ENCODE results near the gene SPACA7.
"Not testable (repeated sequence)": the region's sequence is repeated elsewhere in the genome, so short reads cannot be mapped to it uniquely, and the experiment has no call there.

The SPACA7 gene

DNA sequence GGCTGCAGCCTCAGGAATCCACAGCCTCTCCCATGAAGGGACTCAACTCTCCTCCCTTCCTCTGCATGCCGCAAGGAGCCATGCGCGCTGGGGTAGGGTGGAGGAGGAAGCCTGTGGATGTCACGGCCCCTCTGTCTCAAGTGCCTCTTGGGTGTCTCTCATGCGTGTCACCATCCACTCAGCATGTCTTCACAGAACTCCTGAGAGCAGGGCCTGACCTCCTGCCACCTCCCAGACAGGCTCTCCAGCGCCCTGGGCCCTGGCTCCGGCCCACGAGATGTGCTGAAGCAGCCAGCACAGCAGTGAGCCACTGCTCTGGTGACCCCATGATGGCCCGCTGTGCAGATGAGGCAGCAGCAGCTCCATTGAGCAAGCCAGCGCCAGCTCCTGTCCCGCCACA lies 25.9 kb upstream of the SPACA7 start:
- no peak for DNase-seq (ENCODE audit: low spot score)

DNA sequence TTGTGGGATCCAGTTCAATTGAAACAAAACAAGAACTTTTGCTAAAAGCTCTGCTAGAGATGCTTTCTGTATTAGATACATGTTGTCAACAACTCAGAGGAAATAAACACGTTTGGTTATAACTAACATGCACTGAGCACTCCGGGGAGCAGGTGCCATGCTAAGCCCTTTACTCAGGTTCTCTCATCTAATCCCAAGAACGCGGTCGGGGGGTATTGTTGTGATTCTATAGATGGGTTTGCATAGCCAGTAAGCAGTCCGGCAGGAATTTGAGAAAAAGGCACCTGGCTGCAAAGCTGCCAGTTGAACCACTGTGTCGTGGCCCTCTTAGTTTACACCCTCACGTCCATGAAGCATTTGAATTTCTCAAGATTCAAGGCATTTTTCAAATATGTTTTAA lies 24.3 kb upstream of the SPACA7 start:
- no peak for DNase-seq (ENCODE audit: low spot score)

DNA sequence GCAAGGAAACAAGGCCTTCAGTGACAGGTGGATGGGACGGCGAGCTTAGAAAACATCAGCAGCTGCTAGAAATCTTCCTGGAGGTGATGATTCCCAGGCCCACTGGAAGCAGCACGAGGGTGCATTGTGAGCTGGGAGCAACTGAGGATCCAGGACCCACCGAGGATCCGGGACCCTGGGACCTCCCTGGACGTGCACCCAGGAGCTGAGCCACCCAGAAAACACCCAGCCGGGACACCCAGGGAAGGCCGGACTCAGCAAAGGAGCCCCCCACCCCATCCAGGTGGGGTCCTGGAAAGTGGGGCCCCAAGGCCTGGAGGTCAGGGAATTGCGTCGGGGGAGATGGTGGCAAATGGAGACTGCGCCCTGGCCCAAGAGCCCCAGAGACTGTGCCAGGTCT lies 22.3 kb upstream of the SPACA7 start:
- DNase-seq (ENCODE audit: low spot score), result no peak

DNA sequence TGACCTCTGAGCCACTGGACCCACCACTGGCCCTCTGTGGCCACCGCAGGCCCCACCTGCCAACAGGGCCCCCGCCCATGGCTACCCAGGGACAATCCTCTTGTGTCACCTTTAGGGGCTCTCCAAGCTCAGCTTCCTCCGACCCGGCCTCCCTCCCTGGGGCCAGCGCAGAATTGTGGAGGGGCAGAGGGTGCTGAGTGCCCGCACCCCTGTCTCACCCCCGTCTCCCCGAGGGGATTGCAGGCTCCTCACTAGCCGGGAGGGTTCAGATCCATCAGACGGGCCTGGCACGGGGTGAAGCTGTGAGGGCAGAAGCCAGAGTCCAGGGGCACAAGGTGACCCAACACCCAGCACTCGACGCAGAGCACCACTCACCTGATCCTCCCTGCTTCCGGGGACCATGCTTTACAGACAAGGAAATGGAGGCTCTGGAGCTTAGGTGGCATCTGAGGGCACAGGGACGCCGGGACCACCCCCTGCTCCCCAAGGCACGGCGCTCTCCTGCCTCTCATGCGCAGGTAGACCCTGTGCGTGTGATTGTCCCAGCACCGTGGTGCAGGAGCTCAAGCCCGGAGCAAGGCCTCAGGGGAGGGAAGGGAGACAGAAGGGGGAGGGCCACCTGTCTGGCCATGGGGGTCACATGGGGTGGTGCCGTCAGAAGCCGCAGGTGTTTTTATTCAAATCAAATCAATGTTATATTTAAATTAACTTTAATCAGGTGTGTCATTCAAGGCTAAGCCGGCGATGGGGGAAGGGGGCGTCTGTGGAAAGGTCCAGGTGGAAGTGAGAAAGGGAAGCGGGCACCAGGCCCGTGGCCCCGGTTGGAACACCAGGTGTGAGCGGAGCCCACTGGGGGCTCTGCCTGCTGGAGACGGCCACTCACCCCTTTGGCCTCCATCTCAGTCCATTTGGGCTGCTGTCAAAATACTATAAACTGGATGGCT lies 21.6 kb upstream of the SPACA7 start:
- DNase-seq (ENCODE audit: low spot score), result no peak

DNA sequence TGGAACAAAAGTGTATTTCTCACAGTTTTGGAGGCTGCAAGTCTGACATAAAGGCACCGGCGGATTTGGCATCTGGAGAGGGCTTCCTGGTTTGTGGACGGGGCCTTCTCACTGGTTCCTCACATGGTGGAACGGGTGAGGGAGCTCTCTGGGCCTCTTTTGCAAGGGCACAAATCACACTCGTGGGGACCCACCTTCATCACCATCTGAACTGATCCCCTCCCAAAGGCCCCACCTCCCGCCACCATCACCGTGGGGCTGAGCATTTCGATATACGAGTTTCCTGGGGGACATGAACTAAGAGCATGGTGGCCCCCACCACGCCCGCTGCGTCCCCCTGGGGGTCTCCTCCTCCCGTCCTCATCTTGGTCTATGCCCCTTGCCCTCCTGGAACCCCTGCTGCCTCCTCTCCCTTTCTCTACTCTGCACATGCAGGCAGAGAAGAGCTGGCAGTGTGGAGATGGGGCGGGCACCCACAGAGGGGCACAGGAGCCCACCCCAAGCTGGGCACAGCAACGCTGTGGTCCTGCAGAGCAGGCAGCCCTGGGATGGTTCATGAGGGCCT lies 20.8 kb upstream of the SPACA7 start:
- DNase-seq (ENCODE audit: low spot score), result no peak

DNA sequence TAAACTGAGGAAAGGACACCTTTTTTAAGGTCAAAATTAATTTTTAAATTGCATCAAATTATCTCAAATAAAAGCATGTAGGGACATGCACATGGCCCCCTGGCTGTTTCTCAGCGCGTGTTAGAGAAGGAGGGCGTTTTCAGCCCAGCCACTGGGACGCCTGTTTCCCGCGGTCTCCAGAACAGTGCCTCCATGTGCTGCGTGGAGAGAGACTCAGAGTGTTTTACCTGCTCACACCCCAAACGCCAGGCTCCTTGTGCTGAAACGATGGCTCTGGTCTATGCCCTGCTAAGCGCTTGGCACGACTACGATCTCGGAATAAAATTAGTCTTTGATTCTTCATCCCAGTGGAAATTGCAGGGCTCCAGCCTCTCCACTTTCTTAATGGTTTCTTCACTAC lies 20.0 kb upstream of the SPACA7 start:
- no peak for DNase-seq (ENCODE audit: low spot score)

DNA sequence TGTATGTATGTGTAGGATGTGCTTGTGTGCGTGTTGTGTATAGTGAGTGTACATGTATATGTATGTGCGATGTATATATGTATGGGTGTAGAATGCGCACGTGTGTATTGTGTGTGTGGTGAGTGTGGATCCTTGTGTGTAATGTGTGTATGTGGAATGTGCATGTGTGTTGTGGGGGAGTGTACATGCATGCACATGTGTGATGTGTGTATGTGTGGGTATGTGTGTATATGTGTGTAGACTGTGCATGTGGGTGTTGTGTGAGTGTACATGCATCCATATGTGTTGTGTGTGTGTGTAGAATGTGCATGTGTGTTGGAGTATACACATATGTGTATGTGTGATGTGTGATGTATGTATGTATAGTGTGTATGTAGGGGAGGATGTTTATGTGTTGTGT lies 18.0 kb upstream of the SPACA7 start:
- DNase-seq (ENCODE audit: low spot score), result no peak

DNA sequence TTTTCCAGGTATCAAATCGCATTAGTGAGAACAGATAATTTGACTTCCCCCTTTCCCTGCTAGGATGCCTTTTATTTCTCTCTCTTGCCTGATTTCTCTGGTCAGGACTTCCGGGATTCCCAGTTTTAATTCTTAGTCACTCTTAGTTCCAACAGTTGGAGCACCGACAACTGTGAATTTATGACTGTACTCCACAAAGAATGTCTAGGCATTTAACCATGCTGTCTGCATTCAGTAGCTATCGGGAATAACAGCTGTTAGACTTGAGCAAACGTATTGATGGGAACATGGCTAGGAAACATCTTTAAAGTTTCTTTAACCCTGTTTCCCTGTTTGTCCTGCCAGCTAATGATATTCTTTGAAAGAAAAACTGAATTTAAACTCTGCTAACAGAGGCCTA lies 14.1 kb upstream of the SPACA7 start:
- DNase-seq (ENCODE audit: low spot score), result no peak

DNA sequence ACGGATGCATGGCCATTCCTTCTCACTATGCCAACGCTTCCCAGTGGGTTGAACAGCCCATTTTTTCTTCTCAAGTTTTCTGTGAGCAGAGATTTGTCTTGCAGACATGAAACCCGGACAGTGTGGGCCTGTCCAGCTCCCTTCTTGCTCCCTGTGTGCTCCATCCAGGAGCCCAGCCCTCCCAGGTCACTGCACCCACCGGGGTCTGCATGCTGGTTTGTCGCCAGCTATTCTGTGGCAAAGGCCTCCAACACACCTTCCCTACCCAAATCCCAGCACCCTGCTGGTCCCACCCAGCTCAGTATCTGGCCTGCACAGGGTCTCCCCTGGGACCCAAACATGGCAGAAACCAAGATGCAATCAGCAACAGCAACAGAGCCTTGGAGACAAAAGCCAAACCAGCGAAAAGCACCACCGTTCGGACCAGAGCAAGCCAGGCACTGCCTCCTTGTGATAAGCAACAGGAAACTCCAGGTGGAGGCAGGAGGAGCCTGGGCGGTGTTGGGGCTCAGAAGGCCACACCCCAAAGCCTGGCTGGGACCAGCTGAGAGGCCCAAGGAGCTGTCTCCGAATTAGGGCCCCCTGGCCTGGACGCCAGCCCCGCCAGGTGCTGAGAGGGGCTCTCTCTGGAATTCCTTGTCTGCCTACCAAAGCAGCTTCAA lies 12.2 kb upstream of the SPACA7 start:
- no peak for DNase-seq (ENCODE audit: low spot score)

DNA sequence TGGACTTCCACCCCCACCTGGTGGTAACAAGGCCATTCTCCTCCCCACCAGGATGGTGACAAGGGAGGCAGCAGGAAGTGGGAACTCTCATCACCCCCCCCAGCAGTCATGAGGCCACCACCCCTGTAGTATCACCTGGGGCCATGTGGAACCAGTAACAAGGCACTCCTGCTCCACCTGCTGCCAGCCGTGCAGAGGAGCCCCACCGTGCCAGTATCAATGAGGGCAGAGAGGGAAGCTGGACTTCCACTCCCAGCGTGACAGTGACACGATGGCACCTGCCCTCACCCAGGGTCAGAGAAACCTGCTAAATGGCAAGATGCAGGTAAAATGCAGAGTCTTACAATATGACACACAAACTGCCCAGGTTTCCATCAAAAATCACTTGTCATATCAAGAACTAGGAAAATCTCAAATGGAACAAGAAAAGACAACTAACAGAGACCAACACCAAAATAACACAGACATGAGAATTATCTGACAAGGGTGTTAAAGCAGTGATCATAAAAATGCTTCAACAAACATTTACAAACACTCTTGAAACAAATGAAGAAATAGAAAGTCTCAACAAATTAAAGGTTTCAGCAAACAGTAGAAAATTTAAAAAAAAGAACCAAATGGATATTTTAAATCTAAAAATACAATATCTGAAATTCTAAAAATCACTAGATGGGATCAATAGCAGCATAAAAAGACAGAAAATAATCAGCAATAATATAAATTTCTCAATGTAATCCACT lies 9.1 kb upstream of the SPACA7 start:
- DNase-seq (ENCODE audit: low spot score), result no peak

DNA sequence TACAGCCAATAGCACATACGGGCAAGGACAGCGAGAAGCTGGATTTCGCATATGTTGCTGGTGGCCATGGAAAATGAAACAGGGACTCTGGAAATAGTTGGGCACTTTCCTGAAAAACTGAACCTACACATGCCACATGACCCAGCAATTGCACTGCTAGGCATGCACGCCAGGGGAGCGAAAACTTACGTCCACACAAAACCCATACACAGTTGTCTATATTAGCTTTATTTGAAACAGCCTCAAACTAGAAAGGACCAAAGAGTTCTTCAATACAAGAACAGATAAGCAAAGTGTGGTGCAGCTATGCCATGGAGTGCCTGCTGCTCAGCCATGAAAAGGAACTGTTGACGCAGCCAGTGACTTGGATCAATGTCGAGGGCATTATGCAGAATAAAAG lies 7.3 kb upstream of the SPACA7 start:
- DNase-seq (ENCODE audit: low spot score), result no peak

DNA sequence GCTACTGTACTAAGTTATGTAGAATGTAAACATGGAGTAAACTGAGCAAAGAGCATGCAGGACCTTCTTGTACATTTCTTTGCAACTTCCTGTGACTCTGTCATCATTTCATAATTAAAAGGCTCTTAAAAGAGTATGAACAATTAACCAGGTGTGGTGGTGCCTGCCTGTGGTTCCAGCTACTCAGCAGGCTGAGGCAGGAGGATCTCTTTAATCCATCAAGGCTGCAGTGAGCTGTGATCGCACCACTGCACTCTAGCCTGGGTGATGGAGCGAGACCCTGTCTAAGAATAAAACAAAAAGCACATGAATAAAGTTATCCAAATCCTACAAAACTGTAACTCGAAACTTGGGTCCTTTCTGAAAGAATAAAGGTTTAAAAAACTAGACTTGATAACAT lies 5.8 kb upstream of the SPACA7 start:
- DNase-seq (ENCODE audit: low spot score), result no peak

DNA sequence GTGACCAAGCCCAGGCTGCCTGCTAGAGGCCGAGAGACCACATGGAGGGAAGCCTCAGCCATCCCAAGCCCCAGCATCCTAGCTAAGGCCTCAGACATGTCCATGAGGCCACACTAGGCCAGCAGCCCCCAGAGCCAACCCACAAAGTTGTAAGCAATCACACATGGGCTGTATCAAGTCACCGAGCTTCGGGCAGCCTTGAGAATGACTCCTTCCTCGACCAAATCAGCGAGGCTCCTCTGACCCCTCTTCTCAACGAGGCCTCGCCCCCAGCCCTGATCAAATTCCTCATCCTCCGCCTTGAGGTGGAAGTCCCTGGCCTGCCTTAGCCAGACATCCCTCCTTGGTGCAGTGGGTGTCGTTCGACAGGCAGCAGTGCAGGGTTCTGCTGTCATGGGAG lies 1.9 kb upstream of the SPACA7 start:
- DNase-seq (ENCODE audit: low spot score), result no peak

DNA sequence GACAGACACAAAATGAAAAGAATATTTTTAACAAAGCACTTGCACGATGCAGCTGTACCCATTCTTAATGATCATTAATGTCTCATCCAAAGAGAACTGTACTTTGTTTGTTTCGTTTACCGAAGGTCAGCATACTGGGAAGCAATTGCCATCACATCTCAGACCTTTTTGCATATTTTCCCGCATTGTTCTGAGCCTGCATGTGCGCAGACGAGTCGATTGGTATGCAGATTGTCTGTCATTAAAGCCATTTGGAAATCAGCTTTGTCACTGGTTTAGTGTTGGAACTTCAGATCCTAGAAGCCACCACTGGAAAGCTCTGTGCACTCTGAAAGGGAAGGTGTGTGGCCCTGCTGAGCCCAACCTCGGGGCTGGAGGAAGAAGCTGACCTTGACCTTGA lies 15.6 kb downstream of the SPACA7 start:
- DNase-seq (ENCODE audit: low spot score), result no peak

DNA sequence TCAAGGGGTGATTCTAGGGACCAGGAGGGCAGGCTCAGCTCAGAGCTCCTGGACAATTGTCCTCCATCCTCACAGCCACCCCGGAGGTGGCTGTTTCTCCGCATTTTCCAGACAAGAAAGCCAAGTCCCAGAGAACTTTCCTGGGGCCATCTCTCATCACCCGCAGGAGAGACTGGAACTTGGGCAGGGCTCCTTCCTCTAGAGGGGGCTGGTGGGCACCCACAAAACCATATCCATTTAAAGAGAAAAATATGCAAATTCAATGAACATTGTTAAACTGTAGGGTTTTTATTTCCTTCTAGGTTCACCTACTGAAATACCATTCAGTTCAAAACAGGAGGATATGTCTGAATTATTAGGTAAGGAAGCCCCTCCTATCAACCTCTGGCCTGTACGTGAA lies 16.6 kb downstream of the SPACA7 start:
- DNase-seq (ENCODE audit: low spot score), result no peak

DNA sequence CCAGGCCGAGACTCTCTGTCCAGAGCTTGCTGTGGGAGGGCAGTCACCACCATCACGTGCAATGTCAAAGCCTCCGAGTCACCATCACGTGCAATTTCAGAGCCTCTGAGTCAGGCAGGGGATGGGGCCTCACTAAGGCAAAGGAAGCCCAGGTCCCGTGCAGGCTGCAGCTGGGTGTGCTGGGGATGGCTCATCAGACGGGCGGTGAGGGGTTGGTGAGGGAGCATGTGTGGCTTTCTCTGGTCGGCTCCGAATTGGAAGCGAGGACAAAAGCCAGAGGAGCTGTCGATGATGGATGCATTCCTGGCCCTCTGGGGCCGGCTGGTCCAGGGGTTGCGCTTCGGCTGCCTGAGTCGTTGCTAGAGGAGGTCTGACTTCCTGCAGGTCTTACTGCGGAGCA lies 18.9 kb downstream of the SPACA7 start:
- not testable (repeated sequence) for DNase-seq (ENCODE audit: low spot score)

DNA sequence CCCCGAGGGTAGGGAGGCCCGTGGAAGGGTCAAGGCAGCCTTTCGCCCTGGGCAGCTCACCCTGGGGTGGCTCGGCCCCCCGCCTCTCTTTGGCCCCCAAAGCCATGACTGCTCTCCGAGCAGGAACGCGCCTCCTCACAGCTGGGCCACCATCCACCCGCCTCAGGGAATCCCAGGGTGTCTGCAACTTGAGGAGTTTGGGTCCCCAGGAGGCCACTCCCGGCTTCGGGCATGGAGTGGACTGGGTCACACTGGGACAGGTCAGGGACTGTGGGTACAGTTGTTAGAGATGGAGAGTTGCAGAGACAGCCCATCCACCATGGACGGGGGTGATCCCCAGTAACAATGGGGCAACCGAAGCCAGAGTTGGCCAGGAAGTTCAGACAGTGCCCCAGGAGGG lies 19.8 kb downstream of the SPACA7 start:
- not testable (repeated sequence) for DNase-seq (ENCODE audit: low spot score)

DNA sequence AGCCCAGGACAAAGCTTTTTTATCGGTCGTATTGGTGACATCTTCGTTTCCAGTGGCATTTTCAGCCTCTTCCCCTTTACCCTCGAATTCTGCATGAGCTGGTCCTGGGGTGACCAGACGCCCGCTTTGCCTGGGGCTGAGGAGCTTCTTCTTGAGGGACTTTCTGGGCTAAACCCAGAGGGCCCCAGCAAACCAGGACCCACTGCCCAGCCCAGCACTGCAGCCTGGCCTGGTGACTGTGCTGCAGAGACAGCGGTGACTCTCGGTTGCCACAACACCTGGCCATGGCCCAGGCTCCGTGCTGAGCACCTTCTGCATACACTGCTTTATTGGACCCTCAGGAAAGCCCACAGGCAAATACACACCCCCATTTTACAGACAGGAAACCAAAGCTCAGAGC lies 21.0 kb downstream of the SPACA7 start:
- DNase-seq (ENCODE audit: low spot score), result no peak

DNA sequence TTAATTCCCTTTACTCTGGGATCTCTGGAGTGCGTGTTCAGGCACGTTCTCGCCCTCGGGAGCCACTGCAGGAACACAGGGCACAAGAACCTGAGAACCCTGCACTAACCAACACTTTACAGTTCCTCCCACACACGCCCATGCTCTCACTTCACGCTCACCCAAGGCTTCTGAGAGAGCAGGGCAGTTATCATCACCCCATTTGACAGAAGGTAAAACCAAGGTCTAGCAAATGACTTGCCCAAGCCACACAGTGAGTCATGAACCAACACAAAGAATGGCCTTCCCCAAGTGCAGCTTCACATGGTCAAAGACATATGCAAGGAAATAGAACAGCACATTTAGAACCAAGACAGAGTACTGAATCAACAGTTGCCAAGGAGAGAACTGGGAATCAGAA lies 22.2 kb downstream of the SPACA7 start:
- not testable (repeated sequence) for DNase-seq (ENCODE audit: low spot score)

DNA sequence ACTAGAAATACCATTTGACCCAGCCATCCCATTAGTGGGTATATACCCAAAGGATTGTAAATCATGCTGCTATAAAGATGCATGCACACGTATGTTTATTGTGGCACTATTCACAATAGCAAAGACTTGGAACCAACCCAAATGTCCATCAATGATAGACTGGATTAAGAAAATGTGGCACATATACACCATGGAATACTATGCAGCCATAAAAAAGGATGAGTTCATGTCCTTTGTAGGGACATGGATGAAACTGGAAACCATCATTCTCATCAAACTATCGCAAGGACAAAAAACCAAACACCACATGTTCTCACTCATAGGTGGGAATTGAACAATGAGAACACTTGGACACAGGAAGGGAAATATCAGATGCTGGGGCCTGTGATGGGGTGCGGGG lies 33.7 kb downstream of the SPACA7 start:
- DNase-seq (ENCODE audit: low spot score), result not testable (repeated sequence)

DNA sequence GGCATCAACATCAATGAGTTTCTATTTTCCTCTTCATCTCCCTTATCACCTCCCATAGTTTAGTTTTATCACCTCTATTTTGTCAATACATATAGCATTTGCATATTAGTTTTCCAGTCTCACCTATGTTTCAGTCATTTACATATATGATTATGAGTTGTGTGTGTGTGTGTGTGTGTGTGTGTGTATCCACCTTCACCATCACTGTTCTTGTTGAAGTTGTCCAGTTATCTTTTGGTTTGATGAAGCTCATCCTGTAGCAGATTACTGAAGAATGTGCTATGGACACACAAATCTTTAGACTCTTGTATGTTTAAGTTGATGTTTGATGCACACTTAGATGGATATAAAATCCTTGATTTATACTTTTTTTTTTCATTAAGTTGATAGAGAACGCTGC lies 40.5 kb downstream of the SPACA7 start:
- DNase-seq (ENCODE audit: low spot score), result no peak

DNA sequence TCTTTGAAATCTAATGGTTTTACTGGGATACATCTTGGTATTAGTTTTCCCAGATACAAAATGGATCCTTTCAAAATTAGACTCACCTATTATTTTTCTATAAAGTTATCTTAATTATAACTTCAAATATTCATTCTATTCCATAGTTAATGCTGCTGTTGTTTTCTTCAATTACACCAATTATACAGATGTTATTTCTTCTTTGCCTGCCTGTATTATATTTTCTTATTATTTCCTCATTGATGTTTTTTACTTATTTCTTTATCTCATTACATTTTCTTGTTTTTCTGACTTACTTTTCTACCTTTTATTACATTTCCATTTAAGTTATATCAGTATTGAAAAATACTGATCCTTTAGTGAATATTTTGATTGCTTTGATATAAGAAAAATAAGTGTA lies 40.9 kb downstream of the SPACA7 start:
- DNase-seq (ENCODE audit: low spot score), result no peak

DNA sequence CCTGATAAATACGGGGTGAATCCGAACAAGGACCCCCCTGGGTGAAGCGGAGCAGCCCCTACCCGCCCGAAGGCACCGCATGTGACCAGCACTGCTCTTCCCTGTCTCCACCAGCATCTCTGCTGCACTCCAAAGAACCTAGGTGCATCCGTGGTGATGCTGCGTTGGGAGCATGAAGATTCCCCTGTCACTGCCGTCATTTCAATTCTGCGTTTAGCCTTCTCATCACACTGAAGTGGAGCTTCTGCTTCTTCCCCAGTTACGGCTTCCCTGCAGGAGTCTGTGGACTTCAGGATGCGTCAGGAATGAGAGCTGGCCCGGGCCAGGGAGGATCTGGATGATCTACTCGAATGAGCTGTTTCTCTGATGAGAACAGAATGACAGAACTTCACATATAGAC lies 47.9 kb downstream of the SPACA7 start:
- no peak for DNase-seq (ENCODE audit: low spot score)

Data from CD4-positive, alpha-beta T cell treated with Interleukin-15 for 4 hours (primary cell).